ENCODE measurements around the gene CLDN10.

- TF ChIP-seq POLR2A (IDR thresholded peaks at IDR 0.05) (no peak), CTCF (IDR thresholded peaks at IDR 0.05) (no peak)
These were observed 12.3 kb downstream of the CLDN10 start for GRCh38 chr13:95564733-95565291.
